Stimulated activated naive CD8-positive, alpha-beta T cell treated with anti-CD3 and anti-CD28 coated beads, Interleukin-15, Interleukin-2, amounts not matched to agents 100 U/mL and 50 U/mL, for 24 hours (primary cell): ENCODE data around the gene MYRF.

Experiments used
- ATAC-seq: fragments of 150-1000 bp; cut with Tn5 transposase; one replicate; pipeline ENCODE4 v1.10.0; 2021
- DNase-seq: peaks from one replicate; pipeline ENCODE4 v3.0.0; 2021

MYRF gene

DNA sequence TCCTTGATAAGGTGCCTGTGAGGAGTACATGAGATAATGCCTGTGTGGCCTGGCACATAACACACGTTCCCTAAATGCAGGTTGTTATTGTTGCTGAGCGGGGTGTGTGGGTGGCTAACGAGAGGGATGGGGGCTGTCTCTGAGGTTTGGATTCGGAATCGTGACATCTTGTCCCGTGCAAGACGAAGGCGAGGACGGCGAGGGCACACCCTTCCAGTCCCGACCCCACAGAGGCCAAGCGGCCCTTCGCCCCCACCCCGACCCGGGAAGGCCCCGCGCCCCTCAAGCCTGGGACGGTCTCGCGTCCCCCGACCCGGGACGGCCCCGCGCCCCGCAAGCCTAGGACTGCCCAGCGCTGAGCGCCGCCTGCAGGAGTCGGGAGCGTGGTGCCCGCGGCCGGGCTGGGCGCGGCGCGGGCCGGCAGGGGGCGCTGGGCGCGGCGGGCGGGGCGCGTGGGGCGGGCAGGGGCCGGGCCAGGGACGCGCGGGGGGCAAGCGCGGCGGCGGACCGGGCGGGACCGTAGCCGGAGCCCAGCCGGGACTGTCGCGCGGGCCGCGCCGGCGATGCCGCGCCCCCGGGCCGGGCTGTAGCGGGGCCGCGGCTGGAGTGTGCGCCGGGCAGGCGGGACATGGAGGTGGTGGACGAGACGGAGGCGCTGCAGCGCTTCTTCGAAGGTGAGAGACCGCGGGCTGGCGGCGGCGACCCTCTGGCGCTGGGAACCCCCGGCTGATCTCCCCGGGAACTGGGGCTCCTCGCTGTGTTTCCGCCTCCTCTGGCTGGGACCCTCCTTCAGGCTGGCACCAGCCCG, at the start of gene MYRF:
Gene MYRF, plus strand, starts transcription at position 520 of the 808 bp plus-strand sequence. Its CDS starts 109 bp downstream, at position 629.
- DNase-seq (peak; percentile 77), ATAC-seq (peak; percentile 76)

GRCh38 chr11:61702701-61703312, 49.6 kb upstream of the MYRF start:
- ATAC-seq (no peak), DNase-seq (no peak)

DNA sequence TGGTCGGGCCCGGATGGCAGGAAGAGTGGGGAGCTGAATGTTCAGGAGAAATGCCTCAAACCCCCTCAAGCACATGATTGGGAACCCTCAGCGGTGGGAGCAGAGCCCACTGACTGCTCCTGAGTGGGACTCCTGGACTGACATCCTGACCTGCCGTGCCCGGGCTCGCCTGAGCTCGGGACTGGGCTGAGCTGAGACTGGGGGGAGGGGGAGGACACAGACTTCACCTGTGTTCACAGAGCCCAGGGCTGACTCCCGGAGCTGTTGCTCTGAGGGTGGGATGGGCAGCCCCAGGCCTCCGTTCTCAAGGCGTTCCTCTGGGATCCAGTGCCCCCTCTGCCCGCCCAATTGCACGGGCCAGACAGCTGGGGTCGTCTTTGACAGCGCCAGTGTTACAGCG, 47.6 kb upstream of the MYRF start:
- no peak for ATAC-seq

DNA sequence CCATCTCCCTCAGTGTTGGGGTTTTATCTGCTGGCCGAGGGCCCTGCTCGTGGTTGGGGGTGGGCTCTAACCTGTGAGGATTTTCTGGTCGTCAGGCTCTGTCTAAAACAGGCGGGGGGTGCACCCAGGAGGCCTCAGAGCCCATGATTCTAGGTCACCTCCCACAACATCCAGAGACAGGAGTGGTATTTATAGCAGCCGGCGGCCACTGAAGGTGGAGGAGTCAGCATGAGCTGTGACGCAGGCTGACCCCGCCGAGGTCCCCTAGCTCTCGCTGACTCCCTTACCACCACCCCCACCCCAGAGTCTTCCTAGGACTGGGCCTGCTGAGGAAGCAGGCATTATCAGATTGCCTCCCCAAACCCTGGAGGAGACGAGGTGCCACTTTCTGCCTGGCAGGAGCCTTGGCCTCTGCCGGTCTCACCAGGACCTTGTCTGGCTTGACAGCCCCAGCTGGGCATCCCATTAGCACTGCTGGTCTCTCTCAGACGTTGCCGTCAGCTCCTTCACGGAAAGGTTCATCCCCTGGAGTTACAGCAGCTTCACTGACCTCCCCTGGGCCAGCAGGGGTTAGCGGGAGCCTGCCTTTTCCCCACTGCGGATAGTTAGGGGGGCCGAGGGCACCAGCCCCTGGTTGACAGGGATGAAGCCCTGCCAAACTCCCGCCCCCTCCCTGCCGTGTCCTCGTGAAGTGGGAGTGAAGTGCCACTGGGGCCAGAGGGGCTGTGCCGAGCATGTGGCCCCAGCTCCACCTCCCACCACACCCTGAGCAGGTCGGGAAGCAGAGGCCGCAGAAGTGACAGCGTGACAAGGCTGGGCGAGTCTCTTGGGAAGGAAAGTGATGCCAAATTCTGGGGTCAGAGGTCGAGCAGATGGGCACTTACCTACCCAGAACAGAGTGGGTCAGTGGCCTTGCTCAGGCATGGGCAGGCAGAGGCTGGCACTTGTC, 45.7 kb upstream of the MYRF start:
- ATAC-seq: no peak
- no peak for DNase-seq

More for the DNA sequence above, 47.6 kb upstream of the MYRF start:
- DNase-seq: no peak

- no peak for ATAC-seq
- no peak for DNase-seq
Observed at GRCh38 chr11:61707574-61707973, 44.9 kb upstream of the MYRF start.

GRCh38 chr11:61709110-61709509, 43.3 kb upstream of the MYRF start:
- ATAC-seq: no peak
- no peak for DNase-seq

GRCh38 chr11:61709572-61709971, 42.9 kb upstream of the MYRF start:
- ATAC-seq: no peak
- no peak for DNase-seq

DNA sequence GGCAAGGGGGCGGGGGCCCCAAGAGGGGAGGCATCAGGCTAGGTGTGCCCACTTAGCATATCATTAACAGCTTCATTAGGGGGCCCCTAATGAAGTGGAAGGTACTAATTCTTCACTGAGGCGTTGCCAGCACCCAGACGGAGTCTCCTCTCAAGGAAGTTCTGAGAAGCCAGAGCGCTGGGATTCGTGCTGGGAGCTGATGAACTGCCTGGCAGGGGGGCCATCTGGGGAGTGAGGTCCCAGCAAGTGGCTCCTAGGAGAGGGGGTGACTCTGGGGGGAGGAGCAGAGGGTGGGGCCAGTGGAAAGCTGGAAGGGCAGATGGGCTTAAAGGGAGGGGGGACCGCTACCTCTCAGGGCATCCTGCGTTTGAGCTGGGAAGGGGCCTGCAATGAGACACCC, 42.4 kb upstream of the MYRF start:
- DNase-seq: no peak
- no peak for ATAC-seq

GRCh38 chr11:61711037-61711436, 41.4 kb upstream of the MYRF start:
- ATAC-seq (no peak), DNase-seq (no peak)

DNA sequence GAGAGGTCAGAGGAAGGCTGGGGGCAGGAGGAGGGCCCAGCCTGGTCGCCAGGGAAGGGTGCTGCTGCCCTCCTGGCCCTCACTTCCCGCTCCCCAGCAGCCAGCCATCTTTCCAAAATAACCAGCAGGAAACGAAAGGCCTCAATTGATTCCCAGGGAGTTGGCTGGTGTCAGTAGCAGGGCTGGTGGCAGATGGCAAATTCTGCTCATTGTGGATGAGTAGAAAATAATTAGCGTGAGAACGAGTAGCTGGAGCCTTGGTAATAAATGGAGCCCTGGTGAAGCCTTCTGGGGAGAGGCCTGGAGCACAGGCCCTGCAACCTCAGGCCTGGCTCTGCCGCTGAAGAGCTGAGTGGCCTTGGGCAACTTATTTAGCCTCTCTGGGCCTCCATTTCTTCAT, 40.9 kb upstream of the MYRF start:
- ATAC-seq (no peak), DNase-seq (no peak)

DNA sequence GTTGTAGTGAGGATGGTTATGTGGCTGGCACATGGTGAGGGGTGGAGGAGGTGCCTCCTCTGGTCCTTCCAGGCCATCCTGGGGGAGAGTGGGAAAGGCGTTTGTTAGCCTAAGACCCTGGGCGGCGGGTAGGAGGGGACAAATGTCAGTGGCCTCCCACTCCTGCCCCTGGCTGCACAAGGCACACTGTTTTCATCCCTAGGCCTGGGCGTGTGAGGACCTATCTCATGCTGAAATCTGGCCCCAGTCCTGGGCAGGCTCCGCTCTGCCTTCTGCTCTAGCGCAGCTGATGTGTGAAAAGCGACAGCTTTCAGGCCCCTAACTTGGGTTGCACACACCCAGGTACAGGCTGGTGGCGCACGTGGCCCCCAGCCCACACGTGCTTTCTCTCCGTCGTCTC, 40.1 kb upstream of the MYRF start:
- DNase-seq (no peak), ATAC-seq (no peak)

- no peak for ATAC-seq
- no peak for DNase-seq
Observed at GRCh38 chr11:61712846-61713245, 39.6 kb upstream of the MYRF start.

DNA sequence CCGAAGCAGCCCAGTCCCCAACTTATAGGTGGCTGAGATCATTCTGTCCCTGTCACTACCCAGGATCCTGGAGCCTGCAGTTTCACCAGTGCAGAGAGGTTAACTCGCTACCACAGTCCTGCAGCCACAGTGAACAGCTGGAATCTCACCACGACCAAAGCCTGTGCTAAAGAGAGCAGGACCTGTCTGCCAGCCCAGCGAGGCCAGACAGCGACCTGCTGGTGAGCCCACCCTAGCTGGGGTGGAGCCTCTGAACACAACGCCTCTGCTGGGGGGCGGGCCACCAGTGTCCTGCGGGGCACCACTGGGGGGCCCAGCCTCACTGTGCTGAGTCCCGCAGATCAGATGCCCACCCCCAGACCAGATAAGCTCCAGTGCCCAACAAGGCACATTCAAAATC, 39.0 kb upstream of the MYRF start:
- DNase-seq (no peak), ATAC-seq (no peak)

DNA sequence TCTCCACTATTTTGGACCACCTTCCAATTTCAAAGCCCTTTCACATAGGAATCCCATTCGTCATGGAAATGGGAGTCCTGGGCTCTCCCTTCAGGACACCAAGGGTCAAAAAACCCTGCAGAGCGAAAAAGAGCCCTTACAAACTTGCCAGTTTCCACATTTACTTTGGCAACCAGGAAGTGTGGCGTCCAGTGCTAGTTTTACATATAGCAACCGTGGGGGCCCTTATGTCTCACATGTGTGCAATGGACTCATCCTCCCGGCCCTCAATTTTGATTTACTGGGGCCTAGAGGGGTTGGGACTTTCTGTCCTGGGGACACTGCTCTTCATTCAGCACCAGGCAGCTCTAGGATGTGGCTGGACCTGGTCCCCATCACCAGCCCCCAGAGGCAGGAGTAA, 38.5 kb upstream of the MYRF start:
- DNase-seq: no peak
- ATAC-seq: no peak

DNA sequence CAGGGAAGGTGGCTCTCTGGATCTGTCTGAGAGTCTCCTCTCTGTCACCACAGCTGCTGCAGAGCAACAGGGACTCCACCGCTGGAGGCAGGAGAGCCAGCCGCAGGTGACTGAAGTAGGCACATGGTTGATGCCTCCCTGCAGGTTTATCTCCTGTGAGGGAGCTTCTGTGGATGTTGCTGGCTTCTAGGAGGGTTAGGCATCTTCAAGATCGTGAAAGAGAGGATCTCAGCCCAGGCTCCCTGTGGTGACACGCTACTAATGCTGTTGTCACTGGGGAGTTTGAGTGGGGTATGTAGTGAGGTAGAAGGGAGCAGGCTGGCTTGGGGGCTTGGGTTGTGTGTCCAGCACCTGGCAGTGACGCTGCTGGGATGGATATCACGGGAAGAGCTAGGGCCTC, 38.1 kb upstream of the MYRF start:
- no peak for ATAC-seq
- DNase-seq: no peak

- DNase-seq: no peak
- no peak for ATAC-seq
Observed at GRCh38 chr11:61714916-61715315, 37.5 kb upstream of the MYRF start.

GRCh38 chr11:61715867-61716266, 36.6 kb upstream of the MYRF start:
- no peak for DNase-seq
- no peak for ATAC-seq

DNA sequence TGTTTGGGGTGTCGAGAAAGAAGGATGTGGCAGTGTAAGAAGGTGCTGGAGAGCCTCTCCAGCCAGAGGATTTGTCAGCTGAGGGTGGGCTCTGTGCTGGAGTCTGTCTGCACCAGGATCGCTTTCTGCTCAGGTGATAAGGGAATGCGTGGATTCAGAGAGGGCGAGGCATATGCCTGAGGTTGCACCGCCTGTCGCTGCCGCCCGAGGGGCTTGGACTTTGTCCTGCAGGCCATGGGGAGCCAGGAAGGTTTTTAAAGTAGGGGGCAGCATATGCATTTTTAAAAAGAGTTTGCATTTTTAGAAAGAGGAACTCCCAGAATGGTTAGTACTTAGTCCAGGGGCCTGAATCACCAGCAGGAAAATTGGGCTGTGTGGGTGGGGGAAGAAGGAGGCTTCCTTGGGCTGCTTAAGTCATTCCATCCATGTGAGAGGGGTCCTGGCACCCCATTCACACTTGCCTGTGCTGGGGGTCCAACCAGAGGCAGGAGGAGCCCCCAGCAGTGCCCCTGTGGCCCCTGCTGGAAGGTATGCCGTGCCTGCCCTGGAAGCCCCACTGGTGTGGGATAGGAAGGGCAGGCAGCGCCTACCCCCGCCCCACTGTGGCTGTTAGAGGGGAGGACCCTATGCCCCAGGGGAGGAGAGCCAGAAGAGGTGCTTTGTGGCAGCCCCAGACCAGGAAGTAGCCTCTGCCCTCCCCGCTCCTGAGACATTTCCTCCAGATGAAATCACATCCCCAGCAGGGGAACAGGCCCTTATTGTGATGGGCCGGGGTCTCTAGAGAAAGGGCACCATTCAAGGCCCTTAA, 35.8 kb upstream of the MYRF start:
- ATAC-seq: no peak
- no peak for DNase-seq

- DNase-seq (no peak), ATAC-seq (peak; percentile 25)
Observed at GRCh38 chr11:61717286-61718033, 35.0 kb upstream of the MYRF start.

GRCh38 chr11:61718046-61718531, 34.3 kb upstream of the MYRF start:
- no peak for ATAC-seq

More at GRCh38 chr11:61718046-61718531, 34.3 kb upstream of the MYRF start:
- DNase-seq: no peak
